HepG2 (cell line): Measurements from ENCODE around the gene CR2. TPM values are rescaled to one million over a fixed set of nuclear protein-coding genes. Genes with fewer than 3 reads are reported as not detected.

Experiments used
- ATAC-seq: fragments of 200-7000 bp; cut with Tn5 transposase; 3 replicates; pipeline ENCODE4 v1.9.1; 2020; ENCODE audit warnings: mild to moderate bottlenecking, moderate library complexity
- BruUV-seq: library from RNA; stranded (reverse); fragments of 400-500 nt; replicated peaks from 2 replicates; lab custom pipeline; 2021; lab: Mats Ljungman, UMichigan
- CTCF ChIA-PET: fragments of 300-600 bp; formaldehyde crosslinking; extraction: SDS; loops from one replicate; lab custom pipeline; 2021; ENCODE audit warnings: low total read pairs, inconsistent platforms, low intra/inter-chr PET ratio; lab: Yijun Ruan, JAX
- POLR2A ChIA-PET: fragments of 350-600 bp; sonication (Branson Sonifier 250); formaldehyde crosslinking; loops from one replicate; lab custom pipeline; 2020; ENCODE audit warnings: antibody characterized with exemption, inconsistent platforms; lab: Yijun Ruan, JAX
- DNase-seq: peaks from one replicate; pipeline ENCODE4 v3.0.0-alpha.2; 2015; ENCODE audit warnings: low spot score
- FAIRE-seq: peaks from 3 replicates; lab custom pipeline; 2011; peaks lifted over from hg19 to GRCh38; lab: Jason Lieb, UNC
- H2AFZ ChIP-seq: one replicate; pipeline ENCODE4 v1.6.1; 2011; ENCODE audit warnings: low read length, inconsistent platforms
- H3K27ac ChIP-seq: fragments of 300-600 bp; 3 replicates; pipeline ENCODE4 v1.8.0; 2011; ENCODE audit warnings: mixed run types, mild to moderate bottlenecking, mixed read lengths, low read length, inconsistent platforms; ENCODE audit not compliant: insufficient read depth; ENCODE audit errors: extremely low read length
- H3K27me3 ChIP-seq, 2 experiments: fragments of 200-600 bp in 1 of 2; 2 replicates in 1 of 2; 3 replicates in 1 of 2; pipeline versions ENCODE4 v1.6.0 to v1.8.0; 2011; ENCODE audit warnings: low read length in 2 of 2, mild to moderate bottlenecking in 2 of 2, moderate library complexity in 2 of 2, inconsistent platforms in 1 of 2; ENCODE audit not compliant: insufficient read depth in 2 of 2, control insufficient read depth in 1 of 2
- H3K36me3 ChIP-seq, 2 experiments: fragments of 200-600 bp in 1 of 2; replicated peaks in 1 of 2; 2 replicates in 1 of 2; 3 replicates in 1 of 2; pipeline versions ENCODE4 v1.5.1 to v1.8.0; 2011; ENCODE audit warnings: low read length in 2 of 2, inconsistent platforms in 1 of 2; ENCODE audit not compliant: insufficient read depth in 2 of 2, control insufficient read depth in 1 of 2
- H3K4me1 ChIP-seq: 2 replicates; pipeline ENCODE4 v1.5.1; 2012; ENCODE audit warnings: low read length, inconsistent platforms; ENCODE audit not compliant: insufficient read depth
- H3K4me2 ChIP-seq: 2 replicates; pipeline ENCODE4 v1.6.0; 2011; ENCODE audit warnings: low read depth, low read length, inconsistent platforms
- H3K4me3 ChIP-seq, 3 experiments: fragments of 200-600 bp in 1 of 3; sonication (generic), shearing (Covaris generic) in 1 of 3; replicated peaks in 1 of 3; 2 replicates each; pipeline ENCODE4 v1.5.1; 2011 to 2016; ENCODE audit warnings: low read length in 3 of 3, inconsistent platforms in 2 of 3, low read depth in 2 of 3, mild to moderate bottlenecking in 2 of 3, control low read depth in 1 of 3, mixed read lengths in 1 of 3; ENCODE audit not compliant: insufficient read depth in 1 of 3
- H3K79me2 ChIP-seq: one replicate; pipeline ENCODE4 v1.6.1; 2011; ENCODE audit warnings: low read length, inconsistent platforms; ENCODE audit not compliant: insufficient read depth
- H3K9ac ChIP-seq: 2 replicates; pipeline ENCODE4 v1.6.0; 2011; ENCODE audit warnings: mild to moderate bottlenecking, low read depth, low read length, inconsistent platforms; ENCODE audit not compliant: insufficient read depth
- H3K9me3 ChIP-seq: 2 replicates; pipeline ENCODE4 v1.5.1; 2012; ENCODE audit warnings: mild to moderate bottlenecking, low read length
- H4K20me1 ChIP-seq: 2 replicates; pipeline ENCODE4 v1.6.0; 2011; ENCODE audit warnings: inconsistent platforms, mild to moderate bottlenecking, low read length, moderate library complexity; ENCODE audit not compliant: insufficient read depth
- DDIT3 ChIP-seq: sonication (generic); formaldehyde crosslinking; IDR thresholded peaks from 2 replicates; pipeline ENCODE4 v1.4.0; 2020; ENCODE audit warnings: mild to moderate bottlenecking, missing genetic modification reagents
- FUBP1 ChIP-seq: sonication (generic); formaldehyde crosslinking; IDR thresholded peaks from 2 replicates; pipeline ENCODE4 v1.5.1; 2020; ENCODE audit warnings: missing genetic modification reagents, mild to moderate bottlenecking, borderline replicate concordance
- GABPA ChIP-seq, 2 experiments: IDR thresholded peaks; 2 replicates each; pipeline ENCODE4 v1.6.1; 2011 to 2016; ENCODE audit warnings: low read depth in 2 of 2, low read length in 1 of 2, missing biosample characterization in 1 of 2, missing genetic modification characterization in 1 of 2
- HNF4A ChIP-seq: sonication (generic); formaldehyde crosslinking; IDR thresholded peaks from 2 replicates; pipeline ENCODE4 v1.4.0; 2020; ENCODE audit warnings: missing genetic modification reagents
- KDM1A ChIP-seq: IDR thresholded peaks from 2 replicates; pipeline ENCODE4 v1.6.1; 2016; ENCODE audit warnings: missing compliant biosample characterization
- KMT2A ChIP-seq: sonication (generic); formaldehyde crosslinking; IDR thresholded peaks from 2 replicates; pipeline ENCODE4 v1.4.0; 2020; ENCODE audit warnings: missing genetic modification reagents
- NFE2L2 ChIP-seq: fragments of 150-350 bp; IDR thresholded peaks from 2 replicates; pipeline ENCODE4 v1.6.1; 2014; ENCODE audit warnings: low read length
- RERE ChIP-seq: IDR thresholded peaks from 2 replicates; pipeline ENCODE4 v1.6.1; 2016; ENCODE audit warnings: low read depth, missing genetic modification reagents, missing compliant biosample characterization
- TARDBP ChIP-seq: sonication (generic); formaldehyde crosslinking; IDR thresholded peaks from 2 replicates; pipeline ENCODE4 v1.8.0; 2022; ENCODE audit warnings: mild to moderate bottlenecking, missing genetic modification reagents
- ZBTB14 ChIP-seq: sonication (generic); formaldehyde crosslinking; IDR thresholded peaks from 2 replicates; pipeline ENCODE4 v1.4.0; 2020; ENCODE audit warnings: missing genetic modification reagents
- ZBTB25 ChIP-seq: IDR thresholded peaks from 2 replicates; pipeline ENCODE4 v1.6.1; 2018; ENCODE audit warnings: missing genetic modification reagents
- ZKSCAN8 ChIP-seq: IDR thresholded peaks from 2 replicates; pipeline ENCODE4 v1.6.1; 2016; ENCODE audit warnings: borderline replicate concordance, missing genetic modification reagents, missing compliant biosample characterization
- ZNF891 ChIP-seq: sonication (generic); formaldehyde crosslinking; IDR thresholded peaks from 2 replicates; pipeline ENCODE4 v1.5.0; 2020; ENCODE audit warnings: mild to moderate bottlenecking, missing genetic modification reagents
- WGBS: methylation state at CpG from one replicate; pipeline ENCODE4 v1.1.6; 2017; ENCODE audit warnings: low lambda C conversion rate; 5-methylcytosine and 5-hydroxymethylcytosine counted together
- in situ Hi-C: cut with HindIII; loops from 2 replicates; pipeline ENCODE4 v1.10.0; 2017; ENCODE audit warnings: low pct_unique_long_range_greater_than_20kb; ENCODE audit not compliant: extremely low pct_ligation_motif_present
- intact Hi-C: fragments of 100-400 bp; cut with micrococcal nuclease; formaldehyde crosslinking; loops from one replicate; pipeline ENCODE4 v1.10.0; 2022; ENCODE audit not compliant: unreplicated experiment
- polyA plus RNA-seq, 8 experiments: library from polyadenylated mRNA; depleted of rRNA in 3 of 8; stranded (reverse) in 7 of 8; unstranded in 1 of 8; fragments of >200 nt; fragmentation: Illumina TruSeq in 4 of 8; extraction: Trizol in 4 of 8; gene quantifications; 2 replicates each; pipeline versions ENCODE4 v1.2.1 to v1.2.3, GENCODE V29; 2011 to 2016; ENCODE audit warnings: low read depth in 4 of 8, missing spikeins in 1 of 8, mixed read lengths in 1 of 8; ENCODE audit not compliant: insufficient read depth in 1 of 8
- total RNA-seq, 5 experiments: library from RNA; depleted of rRNA; stranded (reverse); fragments of >200 nt; fragmentation: Illumina TruSeq; extraction: Trizol; gene quantifications; 2 replicates each; pipeline ENCODE4 v1.2.3, GENCODE V29; 2016; ENCODE audit warnings: low read depth in 1 of 5

Gene CR2
- total and polyA plus RNA-seq, 2 of the 13 experiments (the other 11 are each of a cell fraction or from before 2014, with no cell fraction given) = not detected

- no peak for TF ChIP-seq HNF4A (CRISPR knock-in tag)
- no peak for TF ChIP-seq KDM1A (CRISPR knock-in tag)
Measured at GRCh38 chr1:207487636-207488035, 33.5 kb downstream of the CR2 start (continued).

GRCh38 chr1:207493212-207493611 is 39.1 kb downstream of the CR2 start:
- BruUV-seq = no TSS peak
- H3K4me3 ChIP-seq = no peak overlapping the region
- H3K9ac ChIP-seq = no peak overlapping the region
- intact Hi-C loops = no loop called here
- H3K9me3 ChIP-seq = no peaks in the 10 kb centered on the region
- H3K27me3 ChIP-seq = peaks cover 4 to 26% of the 10 kb centered on the region in 2 experiments; a peak in 4 of 5 replicates
- no peaks in the 10 kb centered on the region for H3K79me2 ChIP-seq
- no peak overlapping the region for H2AFZ ChIP-seq
- WGBS = 2% methylated on average over 3 of the region's 3 CpGs
- H3K27ac ChIP-seq = no peak overlapping the region
- POLR2A ChIA-PET = no interaction called here
- no peak for DNase-seq
- no peak for FAIRE-seq
- H4K20me1 ChIP-seq = no peaks in the 10 kb centered on the region
- in situ Hi-C loops = no loop called here
- no peak for ATAC-seq
- CTCF ChIA-PET = no interaction called here
- no peaks in the 10 kb centered on the region for H3K4me1 ChIP-seq
- no peak overlapping the region for H3K4me2 ChIP-seq
- no peaks in the 10 kb centered on the region for H3K36me3 ChIP-seq
- TF ChIP-seq ZKSCAN8 (CRISPR knock-in tag) (no peak), NFE2L2 (no peak), ZBTB25 (no peak), TARDBP (CRISPR knock-in tag) (no peak), GABPA (IDR thresholded peaks at IDR 0.05; ENCODE audit: low read depth, low read length) (no peak), GABPA (CRISPR knock-in tag; IDR thresholded peaks at IDR 0.05; ENCODE audit: low read depth) (no peak), ZBTB14 (CRISPR knock-in tag) (no peak), RERE (CRISPR knock-in tag) (no peak), FUBP1 (CRISPR knock-in tag) (no peak), KMT2A (CRISPR knock-in tag) (no peak), ZNF891 (CRISPR knock-in tag) (no peak), DDIT3 (CRISPR knock-in tag) (no peak)
